C4-2B (cell line): ENCODE measurements around the gene PFN1.

ENCODE experiments used
- H3K27ac ChIP-seq: fragments of 450-650 bp; 2 replicates; pipeline ENCODE4 v1.5.1; 2017
- ZFX ChIP-seq: fragments of 450-650 bp; IDR thresholded peaks from 2 replicates; pipeline ENCODE4 v1.6.1; 2017
- TF ChIP-seq, protein P1 (sequence below): fragments of 450-650 bp; conservative IDR thresholded peaks from 2 replicates; pipeline ENCODE4 v1.5.1; 2017; ENCODE audit warnings: mild to moderate bottlenecking

The PFN1 gene

GRCh38 chr17:4938688-4939545 is 9.4 kb downstream of the PFN1 start:
- no peak for TF ChIP-seq ZFX
- TF ChIP-seq, protein P1, sequence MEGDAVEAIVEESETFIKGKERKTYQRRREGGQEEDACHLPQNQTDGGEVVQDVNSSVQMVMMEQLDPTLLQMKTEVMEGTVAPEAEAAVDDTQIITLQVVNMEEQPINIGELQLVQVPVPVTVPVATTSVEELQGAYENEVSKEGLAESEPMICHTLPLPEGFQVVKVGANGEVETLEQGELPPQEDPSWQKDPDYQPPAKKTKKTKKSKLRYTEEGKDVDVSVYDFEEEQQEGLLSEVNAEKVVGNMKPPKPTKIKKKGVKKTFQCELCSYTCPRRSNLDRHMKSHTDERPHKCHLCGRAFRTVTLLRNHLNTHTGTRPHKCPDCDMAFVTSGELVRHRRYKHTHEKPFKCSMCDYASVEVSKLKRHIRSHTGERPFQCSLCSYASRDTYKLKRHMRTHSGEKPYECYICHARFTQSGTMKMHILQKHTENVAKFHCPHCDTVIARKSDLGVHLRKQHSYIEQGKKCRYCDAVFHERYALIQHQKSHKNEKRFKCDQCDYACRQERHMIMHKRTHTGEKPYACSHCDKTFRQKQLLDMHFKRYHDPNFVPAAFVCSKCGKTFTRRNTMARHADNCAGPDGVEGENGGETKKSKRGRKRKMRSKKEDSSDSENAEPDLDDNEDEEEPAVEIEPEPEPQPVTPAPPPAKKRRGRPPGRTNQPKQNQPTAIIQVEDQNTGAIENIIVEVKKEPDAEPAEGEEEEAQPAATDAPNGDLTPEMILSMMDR, result no peak

GRCh38 chr17:4938069-4938491 is 10.2 kb downstream of the PFN1 start:
- peak overlapping the region; percentile 97 for H3K27ac ChIP-seq
- TF ChIP-seq, protein P1, result no peak
- TF ChIP-seq ZFX, result no peak

More at GRCh38 chr17:4938688-4939545, 9.4 kb downstream of the PFN1 start:
- peak overlapping the region; percentile 97 for H3K27ac ChIP-seq

- no peak overlapping the region for H3K27ac ChIP-seq
- no peak for TF ChIP-seq ZFX
Observed at GRCh38 chr17:4937553-4937952, 10.8 kb downstream of the PFN1 start.

GRCh38 chr17:4936436-4936835 is 11.9 kb downstream of the PFN1 start:
- no peak overlapping the region for H3K27ac ChIP-seq
- TF ChIP-seq, protein P1, result no peak
- TF ChIP-seq ZFX, result no peak

- TF ChIP-seq, protein P1, result no peak
- no peak for TF ChIP-seq ZFX
- no peak overlapping the region for H3K27ac ChIP-seq
Observed at GRCh38 chr17:4935650-4936049, 12.7 kb downstream of the PFN1 start.

DNA sequence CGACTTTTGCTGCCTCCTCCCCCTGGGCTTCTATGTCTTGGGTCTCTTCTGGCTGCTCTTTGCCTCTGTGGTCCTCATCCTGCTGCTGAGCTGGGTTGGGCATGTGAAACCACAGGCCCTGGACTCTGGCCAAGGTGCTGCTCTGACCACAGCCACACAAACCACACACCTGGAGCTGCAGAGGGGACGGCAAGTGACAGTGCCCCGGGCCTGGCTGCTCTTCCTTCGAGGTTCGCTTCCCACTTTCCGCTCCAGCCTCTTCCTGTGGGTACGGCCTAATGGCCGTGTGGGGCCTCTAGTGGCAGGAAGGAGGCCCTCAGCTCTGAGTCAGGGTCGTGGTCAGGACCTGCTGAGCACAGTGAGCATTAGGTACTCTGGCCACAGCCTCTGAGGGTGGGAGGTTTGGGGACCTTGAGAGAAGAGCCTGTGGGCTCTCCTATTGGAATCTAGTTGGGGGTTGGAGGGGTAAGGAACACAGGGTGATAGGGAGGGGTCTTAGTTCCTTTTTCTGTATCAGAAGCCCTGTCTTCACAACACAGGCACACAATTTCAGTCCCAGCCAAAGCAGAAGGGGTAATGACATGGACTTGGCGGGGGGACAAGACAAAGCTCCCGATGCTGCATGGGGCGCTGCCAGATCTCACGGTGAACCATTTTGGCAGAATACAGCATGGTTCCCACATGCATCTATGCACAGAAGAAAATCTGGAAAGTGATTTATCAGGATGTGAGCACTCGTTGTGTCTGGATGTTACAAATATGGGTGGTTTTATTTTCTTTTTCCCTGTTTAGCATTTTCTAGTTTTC is 14.0 kb downstream of the PFN1 start:
- H3K27ac ChIP-seq, result no peak overlapping the region
- TF ChIP-seq, protein P1, result no peak
- no peak for TF ChIP-seq ZFX

GRCh38 chr17:4933646-4934045 is 14.7 kb downstream of the PFN1 start:
- no peak overlapping the region for H3K27ac ChIP-seq
- TF ChIP-seq, protein P1, result no peak
